KOPT-K1 (cell line): ENCODE data around the gene NEDD4L.

Experiments used
- H3K27ac ChIP-seq: fragments of 200-600 bp; sonication (generic); 2 replicates; pipeline ENCODE4 v1.5.1; 2016; ENCODE audit warnings: antibody characterized with exemption, mild to moderate bottlenecking, low read depth, low read length; ENCODE audit not compliant: poor library complexity, severe bottlenecking
- H3K36me3 ChIP-seq: fragments of 200-600 bp; sonication (generic); 2 replicates; pipeline ENCODE4 v1.5.1; 2017; ENCODE audit warnings: antibody characterized with exemption, mild to moderate bottlenecking, low read length, moderate library complexity; ENCODE audit not compliant: insufficient read depth
- H3K9me3 ChIP-seq: fragments of 200-600 bp; sonication (generic); 2 replicates; pipeline ENCODE4 v1.5.1; 2017; ENCODE audit warnings: antibody characterized with exemption, low read length, mild to moderate bottlenecking; ENCODE audit not compliant: insufficient read depth, poor library complexity, severe bottlenecking

NEDD4L gene

GRCh38 chr18:58286632-58287352 lies 242.8 kb downstream of the NEDD4L start:
- H3K36me3 ChIP-seq, result no peaks in the 10 kb centered on the region
- H3K27ac ChIP-seq, result no peak overlapping the region
- no peaks in the 10 kb centered on the region for H3K9me3 ChIP-seq

GRCh38 chr18:58287353-58288274 lies 243.6 kb downstream of the NEDD4L start:
- no peaks in the 10 kb centered on the region for H3K9me3 ChIP-seq
- no peak overlapping the region for H3K27ac ChIP-seq
- no peaks in the 10 kb centered on the region for H3K36me3 ChIP-seq

DNA sequence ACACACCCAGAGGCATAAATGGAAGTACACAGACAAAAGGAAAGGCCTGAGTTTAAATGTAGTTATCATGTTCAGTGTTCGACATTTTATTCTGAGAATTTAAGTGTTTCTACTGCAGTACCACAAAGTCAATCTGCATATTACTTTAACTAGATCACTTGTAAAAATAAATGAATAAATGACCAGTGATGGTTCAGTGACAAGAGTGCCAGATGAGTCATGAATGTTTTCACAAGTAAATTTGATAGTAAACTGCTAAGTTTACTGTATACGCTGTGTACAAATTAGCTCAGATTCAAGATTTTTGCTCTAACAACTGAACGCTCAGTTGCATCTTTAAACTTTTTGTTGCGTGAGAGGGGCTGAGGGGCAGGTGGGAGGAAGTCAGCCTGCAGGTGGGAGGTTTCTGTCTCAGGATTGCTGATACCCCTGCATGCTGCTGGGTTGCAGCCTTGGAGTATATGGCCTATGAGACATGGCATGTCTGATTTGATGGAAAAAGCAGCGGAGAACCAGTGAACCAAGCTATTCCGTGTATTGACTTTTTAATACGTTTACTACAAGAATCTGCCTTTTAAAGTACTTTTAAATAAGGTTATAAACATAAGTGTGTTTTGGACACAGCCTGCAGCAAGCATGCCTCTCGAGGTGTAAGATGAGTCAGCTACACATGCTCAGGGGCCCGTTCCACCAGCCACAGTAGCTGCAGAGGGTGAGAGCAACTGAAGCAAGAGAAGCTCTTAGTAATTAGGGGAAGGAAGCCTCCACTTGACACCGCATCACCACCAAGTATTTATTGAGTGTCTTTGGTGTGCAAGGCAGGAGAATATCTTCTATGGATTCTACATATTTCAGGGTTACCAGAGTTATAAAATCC lies 245.1 kb downstream of the NEDD4L start:
- H3K27ac ChIP-seq, result no peak overlapping the region
- no peaks in the 10 kb centered on the region for H3K9me3 ChIP-seq
- no peaks in the 10 kb centered on the region for H3K36me3 ChIP-seq

DNA sequence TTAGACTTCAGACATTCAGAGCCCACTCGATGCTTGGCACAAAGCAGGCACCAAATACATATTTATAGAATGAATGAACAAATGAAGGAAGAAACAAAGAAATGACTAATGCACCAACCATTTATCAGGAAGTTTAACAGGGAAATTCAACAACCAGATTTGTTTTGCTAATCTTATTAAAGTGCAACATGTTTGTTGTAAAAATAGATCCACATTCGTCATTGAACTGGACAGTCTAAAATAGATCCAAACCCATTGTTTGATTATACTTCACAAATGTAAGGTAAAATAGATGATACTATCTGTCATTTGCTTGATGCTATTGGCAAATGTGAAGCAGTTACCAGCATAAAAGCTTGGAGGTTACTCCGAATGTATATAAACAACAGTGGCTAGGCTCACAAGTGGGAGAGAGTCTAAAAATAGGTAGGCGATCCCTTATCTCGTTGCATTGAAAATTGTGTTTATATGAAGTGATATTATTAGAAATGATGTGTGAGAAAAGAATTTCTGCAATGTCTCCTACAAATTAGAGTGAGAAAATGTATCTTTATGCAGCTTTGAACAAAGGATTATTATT lies 246.2 kb downstream of the NEDD4L start:
- H3K9me3 ChIP-seq, result no peaks in the 10 kb centered on the region
- H3K36me3 ChIP-seq, result no peaks in the 10 kb centered on the region
- no peak overlapping the region for H3K27ac ChIP-seq

DNA sequence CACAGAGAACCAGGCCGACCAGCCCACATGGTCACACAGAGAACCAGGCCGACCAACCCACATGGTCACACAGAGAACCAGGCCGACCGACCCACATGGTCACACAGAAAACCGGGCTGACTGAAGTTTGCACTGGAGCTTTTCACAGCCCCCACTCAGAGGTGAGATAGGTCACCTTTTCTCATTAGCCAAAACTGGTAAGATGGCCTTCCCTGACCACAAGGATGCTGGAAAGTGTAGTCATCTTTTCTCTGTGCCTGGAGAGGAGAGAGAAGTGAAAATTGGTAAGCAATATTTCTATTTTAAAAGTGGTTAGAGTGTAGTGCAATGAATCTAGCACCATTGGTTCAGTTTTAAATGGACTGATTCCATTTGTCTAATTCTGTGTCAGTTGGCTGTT lies 247.1 kb downstream of the NEDD4L start:
- Histone ChIP-seq H3K27ac (no peak overlapping the region), H3K36me3 (no peaks in the 10 kb centered on the region), H3K9me3 (no peaks in the 10 kb centered on the region)

DNA sequence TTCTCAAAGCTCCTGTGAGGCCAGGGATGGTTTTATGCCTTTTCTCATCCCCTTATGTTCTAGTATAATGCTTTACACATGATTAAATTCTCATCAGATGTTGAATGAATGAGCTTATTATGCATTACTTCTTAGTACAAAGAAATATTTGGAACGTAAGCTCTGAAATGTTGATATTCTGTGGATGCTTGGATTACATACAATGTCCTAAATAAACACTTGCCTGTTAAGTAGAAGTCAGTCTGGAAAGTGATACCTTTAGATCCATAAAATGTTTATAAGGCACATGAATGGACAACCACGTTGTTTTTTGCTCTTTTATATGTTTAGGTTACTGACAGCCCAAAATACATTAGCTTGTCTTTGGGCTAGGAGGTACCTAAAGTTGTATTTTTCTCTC lies 248.6 kb downstream of the NEDD4L start:
- Histone ChIP-seq H3K36me3 (no peaks in the 10 kb centered on the region), H3K27ac (no peak overlapping the region), H3K9me3 (no peaks in the 10 kb centered on the region)

GRCh38 chr18:58297198-58297597 lies 253.2 kb downstream of the NEDD4L start:
- no peaks in the 10 kb centered on the region for H3K36me3 ChIP-seq

GRCh38 chr18:58298251-58299134 lies 254.5 kb downstream of the NEDD4L start:
- no peak overlapping the region for H3K27ac ChIP-seq
- no peaks in the 10 kb centered on the region for H3K9me3 ChIP-seq
- H3K36me3 ChIP-seq, result no peaks in the 10 kb centered on the region

More at GRCh38 chr18:58297198-58297597, 253.2 kb downstream of the NEDD4L start:
- no peak overlapping the region for H3K27ac ChIP-seq
- H3K9me3 ChIP-seq, result no peaks in the 10 kb centered on the region

GRCh38 chr18:58299135-58299473 lies 255.1 kb downstream of the NEDD4L start:
- Histone ChIP-seq H3K27ac (no peak overlapping the region), H3K9me3 (no peaks in the 10 kb centered on the region), H3K36me3 (no peaks in the 10 kb centered on the region)

GRCh38 chr18:58299936-58300335 lies 255.9 kb downstream of the NEDD4L start:
- Histone ChIP-seq H3K36me3 (no peaks in the 10 kb centered on the region), H3K27ac (no peak overlapping the region), H3K9me3 (peaks cover 5% of the 10 kb centered on the region)

DNA sequence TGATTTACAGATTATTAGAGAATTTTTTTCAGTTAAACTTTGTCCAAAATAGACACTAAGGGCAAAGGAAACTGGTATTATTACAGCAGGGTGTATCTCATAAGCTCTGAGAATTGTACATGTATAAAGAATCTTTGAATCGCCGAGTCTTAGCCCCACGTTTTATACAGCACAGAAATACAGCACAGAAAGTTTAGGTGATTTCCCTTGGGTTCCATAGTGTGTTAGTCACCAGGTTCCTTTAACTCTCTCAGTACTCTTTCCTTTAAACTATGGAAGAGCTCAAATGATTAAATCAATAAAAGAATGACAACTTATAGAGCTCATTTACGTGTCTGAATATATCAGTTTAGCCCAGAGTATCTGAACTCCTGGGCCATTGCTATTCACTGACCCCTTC lies 256.8 kb downstream of the NEDD4L start:
- Histone ChIP-seq H3K9me3 (peaks cover 14% of the 10 kb centered on the region), H3K36me3 (no peaks in the 10 kb centered on the region), H3K27ac (no peak overlapping the region)

- no peaks in the 10 kb centered on the region for H3K36me3 ChIP-seq
Measured at GRCh38 chr18:58302811-58303210, 258.8 kb downstream of the NEDD4L start.

DNA sequence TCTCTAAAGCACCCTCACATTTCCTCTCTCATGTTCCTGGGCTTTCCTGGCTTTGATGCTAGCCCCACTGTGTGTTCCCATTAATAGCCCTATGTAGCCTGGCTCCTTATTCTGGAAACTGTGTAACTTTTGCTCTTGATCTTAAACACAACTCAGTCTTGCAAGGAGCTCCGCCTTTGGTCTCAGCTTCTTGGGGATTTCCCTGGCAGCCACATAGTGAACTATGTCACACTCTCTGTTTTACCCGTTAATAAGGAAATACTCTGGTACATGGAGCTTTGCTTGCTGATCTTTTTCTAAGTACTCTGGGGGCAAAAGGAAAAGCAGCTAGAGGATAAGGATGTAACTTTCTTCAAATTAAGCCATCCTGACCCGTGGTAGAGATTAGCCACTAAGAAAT lies 259.3 kb downstream of the NEDD4L start:
- no peaks in the 10 kb centered on the region for H3K36me3 ChIP-seq
- peaks cover 20% of the 10 kb centered on the region for H3K9me3 ChIP-seq
- no peak overlapping the region for H3K27ac ChIP-seq

More at GRCh38 chr18:58302811-58303210, 258.8 kb downstream of the NEDD4L start:
- Histone ChIP-seq H3K9me3 (peaks cover 20% of the 10 kb centered on the region), H3K27ac (no peak overlapping the region)

DNA sequence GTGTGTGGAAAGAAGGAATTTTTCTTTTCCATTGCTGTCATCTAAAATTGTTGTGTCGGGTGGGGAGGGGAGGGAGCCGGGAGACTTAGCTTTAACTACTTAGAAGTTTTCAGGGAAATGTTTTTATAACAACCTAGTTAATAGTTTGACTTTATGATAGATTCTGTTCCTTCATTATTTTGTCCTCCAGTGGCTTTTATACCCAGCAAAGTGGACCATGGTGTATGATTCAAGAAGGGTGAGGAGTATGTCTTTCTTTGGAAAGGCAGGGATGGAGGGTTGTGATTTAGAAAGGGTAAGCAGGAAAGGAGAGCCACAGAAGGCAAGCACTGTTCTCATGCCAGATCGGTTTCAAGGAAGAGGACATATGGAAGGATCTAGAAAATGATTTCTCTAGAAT lies 261.8 kb downstream of the NEDD4L start:
- Histone ChIP-seq H3K9me3 (peaks cover 20% of the 10 kb centered on the region), H3K27ac (no peak overlapping the region), H3K36me3 (no peaks in the 10 kb centered on the region)
